Measurements from ENCODE around the gene TMEM255B. TPM values are rescaled to one million over a fixed set of nuclear protein-coding genes. Genes with fewer than 3 reads are reported as not detected.

The TMEM255B gene
- total and polyA plus RNA-seq, 7 experiments from 2014 or later, result 0.08 to 3.3 (median 1.3) TPM; not detected in 1

DNA sequence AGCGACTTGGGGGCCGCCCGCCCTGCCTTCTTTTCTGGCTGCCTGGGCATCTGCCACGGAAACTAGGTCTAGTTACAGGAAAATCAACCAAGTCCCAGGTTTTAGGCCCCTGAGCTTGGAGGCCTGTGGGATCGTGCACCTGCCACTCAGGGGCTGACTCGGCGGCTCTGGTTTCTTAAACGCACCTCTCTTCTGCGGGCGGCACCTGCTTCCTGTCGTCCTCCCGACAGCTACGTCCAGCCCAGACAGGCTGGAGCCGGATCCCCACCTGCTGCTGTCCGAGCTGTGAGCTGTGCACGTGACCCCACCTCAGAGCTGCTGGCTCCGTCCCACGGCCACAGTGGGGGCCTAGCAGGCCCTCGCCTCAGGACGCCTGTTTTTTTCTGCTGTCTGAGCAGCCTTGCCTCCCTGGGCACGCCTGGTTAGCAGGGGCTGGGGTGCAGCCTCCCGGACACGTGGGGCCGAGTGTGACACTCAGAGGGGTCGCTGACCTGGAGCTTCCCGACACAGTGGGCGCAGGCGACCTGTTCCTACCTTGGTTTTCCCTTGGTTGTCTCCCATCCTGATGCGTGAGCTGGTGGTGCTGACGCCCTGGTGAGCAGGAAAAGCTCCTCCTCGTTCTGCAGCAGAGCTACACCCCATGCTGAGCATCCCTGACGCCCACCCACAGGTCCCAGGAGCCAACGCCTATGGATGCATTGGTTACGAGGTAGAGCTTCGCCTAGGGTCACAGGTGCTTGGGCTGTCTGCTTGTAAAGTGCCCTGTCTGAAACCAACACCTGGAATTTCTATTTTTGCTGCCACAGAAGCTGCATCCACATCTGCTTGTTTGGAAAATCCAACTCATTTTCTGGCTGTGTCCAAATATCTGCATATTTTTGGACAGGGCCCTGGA is 17.5 kb downstream of the TMEM255B start:
- no peak for ATAC-seq
- intact Hi-C loops (cut with micrococcal nuclease), result no loop called here
- Mint-ChIP-seq H3K27ac (no peak overlapping the region), H3K27me3 (peaks cover 13 to 22% (median 17%) of the 10 kb centered on the region in 5 donors), H3K4me1 (peaks cover 0 to 6% (median 0%) of the 10 kb centered on the region in 7 donors), H3K4me3 (no peak overlapping the region), H3K36me3 (no peaks in the 10 kb centered on the region), H3K9me3 (peaks cover 0 to 11% (median 4%) of the 10 kb centered on the region in 11 donors)
- H3K27ac ChIP-seq (ENCODE audit: low read depth, low read length), result no peak overlapping the region
- ChIA-PET POLR2A (no interaction called here), CTCF (no interaction called here)
- H3K4me3 ChIP-seq (ENCODE audit: low read length), result no peak overlapping the region
- no peaks in the 10 kb centered on the region for H3K36me3 ChIP-seq (ENCODE audit: control insufficient read depth in 2 of 3, insufficient read depth in 3 of 3, low read length in 3 of 3)
- no peak for DNase-seq
- H3K9me3 ChIP-seq (ENCODE audit: control insufficient read depth in 2 of 3, low read length in 3 of 3), result no peaks in the 10 kb centered on the region
- H3K4me1 ChIP-seq (ENCODE audit: control insufficient read depth in 2 of 2, insufficient read depth in 2 of 2, low read length in 2 of 2), result no peaks in the 10 kb centered on the region
- H3K27me3 ChIP-seq (ENCODE audit: control insufficient read depth in 2 of 2, insufficient read depth in 2 of 2, low read length in 2 of 2), result no peaks in the 10 kb centered on the region

DNA sequence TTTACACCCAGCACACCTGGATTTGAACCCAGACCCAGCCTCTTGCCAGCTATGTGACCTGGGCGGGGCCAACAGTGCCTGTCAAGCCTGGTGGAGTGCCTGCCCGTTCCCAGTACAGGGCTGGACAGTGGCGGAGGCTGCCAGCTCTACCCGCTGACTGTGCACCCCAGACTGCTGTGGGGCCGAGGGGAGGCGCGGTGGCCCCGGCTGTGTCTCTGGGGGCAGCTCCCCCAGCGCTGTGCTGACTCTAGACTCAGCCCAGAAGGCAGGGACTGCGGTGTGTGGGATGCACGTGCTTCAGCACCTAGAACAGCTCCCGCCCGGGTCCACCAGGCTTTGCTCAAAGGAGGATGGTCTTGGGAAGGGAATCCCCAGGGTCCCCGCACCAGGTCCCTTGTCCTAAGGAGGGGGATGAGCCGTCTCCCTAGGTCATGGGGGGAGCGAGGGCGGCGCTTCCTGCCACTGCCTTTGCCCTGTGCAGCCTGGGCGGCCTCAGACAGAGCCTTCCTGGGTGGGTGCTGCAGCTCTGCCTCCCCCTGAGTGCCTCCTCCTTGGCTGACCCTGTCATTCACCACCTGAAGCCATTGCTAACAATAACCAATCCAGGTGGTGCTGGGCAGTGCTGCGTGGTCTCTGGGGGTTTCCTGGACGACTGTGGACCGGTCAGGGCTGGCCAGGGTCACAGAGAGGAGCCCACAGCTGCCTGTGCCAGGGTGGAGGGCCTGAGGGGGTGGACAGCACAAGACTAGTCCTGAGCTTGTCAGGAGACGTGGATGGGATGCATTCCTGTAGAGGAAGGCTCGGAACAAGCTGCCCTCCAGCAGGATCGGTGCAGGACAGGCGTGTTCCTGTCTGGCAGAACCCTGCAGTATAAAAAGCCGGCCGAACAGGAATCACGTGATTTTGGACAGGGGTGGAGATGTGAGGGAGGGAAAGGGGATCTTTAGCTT is 18.6 kb downstream of the TMEM255B start:
- no peaks in the 10 kb centered on the region for H3K36me3 Mint-ChIP-seq
- ATAC-seq (no peak), DNase-seq (no peak)
- H3K4me3 Mint-ChIP-seq, result no peak overlapping the region
- no peaks in the 10 kb centered on the region for H3K9me3 ChIP-seq (ENCODE audit: control insufficient read depth in 2 of 3, low read length in 3 of 3)
- ChIA-PET POLR2A (interaction anchor here (0.5 to 0.6 kb wide), 2 partner anchors 11 to 519 kb away, joined by 3 read pairs; no protein-coding TSS in a partner anchor), CTCF (no interaction called here)
- H3K4me3 ChIP-seq (ENCODE audit: low read length), result no peak overlapping the region
- no peaks in the 10 kb centered on the region for H3K4me1 Mint-ChIP-seq
- peaks cover 0 to 2% (median 0%) of the 10 kb centered on the region in 11 donors for H3K9me3 Mint-ChIP-seq
- no peaks in the 10 kb centered on the region for H3K36me3 ChIP-seq (ENCODE audit: control insufficient read depth in 2 of 3, insufficient read depth in 3 of 3, low read length in 3 of 3)
- H3K27me3 ChIP-seq (ENCODE audit: control insufficient read depth in 2 of 2, insufficient read depth in 2 of 2, low read length in 2 of 2), result no peaks in the 10 kb centered on the region
- peaks cover 13 to 22% (median 17%) of the 10 kb centered on the region in 5 donors for H3K27me3 Mint-ChIP-seq
- H3K4me1 ChIP-seq (ENCODE audit: control insufficient read depth in 2 of 2, insufficient read depth in 2 of 2, low read length in 2 of 2), result no peaks in the 10 kb centered on the region
- intact Hi-C loops (cut with micrococcal nuclease), result no loop called here
- H3K27ac ChIP-seq (ENCODE audit: low read depth, low read length), result no peak overlapping the region
- no peak overlapping the region for H3K27ac Mint-ChIP-seq

GRCh38 chr13:113781571-113781970 is 22.5 kb downstream of the TMEM255B start:
- no peaks in the 10 kb centered on the region for H3K27me3 ChIP-seq (ENCODE audit: control insufficient read depth in 2 of 2, insufficient read depth in 2 of 2, low read length in 2 of 2)
- no peak overlapping the region for H3K4me3 Mint-ChIP-seq
- H3K36me3 ChIP-seq (ENCODE audit: control insufficient read depth in 2 of 3, insufficient read depth in 3 of 3, low read length in 3 of 3), result no peaks in the 10 kb centered on the region
- ATAC-seq (no peak), DNase-seq (no peak)
- POLR2A ChIA-PET, result no interaction called here
- no peaks in the 10 kb centered on the region for H3K4me1 ChIP-seq (ENCODE audit: control insufficient read depth in 2 of 2, insufficient read depth in 2 of 2, low read length in 2 of 2)
- H3K36me3 Mint-ChIP-seq, result no peaks in the 10 kb centered on the region
- peaks cover 0 to 2% (median 0%) of the 10 kb centered on the region in 11 donors for H3K9me3 Mint-ChIP-seq
- no peak overlapping the region for H3K27ac ChIP-seq (ENCODE audit: low read depth, low read length)
- CTCF ChIA-PET, result interaction anchor here (0.6 kb wide), 1 partner anchor 18 kb away, joined by 3 read pairs; no protein-coding TSS in a partner anchor
- intact Hi-C loops (cut with micrococcal nuclease), result no loop called here
- no peaks in the 10 kb centered on the region for H3K9me3 ChIP-seq (ENCODE audit: control insufficient read depth in 2 of 3, low read length in 3 of 3)
- no peaks in the 10 kb centered on the region for H3K4me1 Mint-ChIP-seq
- H3K27ac Mint-ChIP-seq, result no peak overlapping the region
- peaks cover 17 to 28% (median 24%) of the 10 kb centered on the region in 5 donors for H3K27me3 Mint-ChIP-seq
- no peak overlapping the region for H3K4me3 ChIP-seq (ENCODE audit: low read length)

- DNase-seq (no peak), ATAC-seq (no peak)
- H3K27ac Mint-ChIP-seq, result no peak overlapping the region
- intact Hi-C loops (cut with micrococcal nuclease), result no loop called here
- Histone ChIP-seq H3K27me3 (ENCODE audit: control insufficient read depth in 2 of 2, insufficient read depth in 2 of 2, low read length in 2 of 2) (no peaks in the 10 kb centered on the region), H3K36me3 (ENCODE audit: control insufficient read depth in 2 of 3, insufficient read depth in 3 of 3, low read length in 3 of 3) (no peaks in the 10 kb centered on the region), H3K27ac (ENCODE audit: low read depth, low read length) (no peak overlapping the region), H3K4me3 (ENCODE audit: low read length) (no peak overlapping the region), H3K9me3 (ENCODE audit: control insufficient read depth in 2 of 3, low read length in 3 of 3) (no peaks in the 10 kb centered on the region), H3K4me1 (ENCODE audit: control insufficient read depth in 2 of 2, insufficient read depth in 2 of 2, low read length in 2 of 2) (no peaks in the 10 kb centered on the region)
- H3K4me3 Mint-ChIP-seq, result no peak overlapping the region
- POLR2A ChIA-PET, result no interaction called here
- CTCF ChIA-PET, result interaction anchor here (0.6 kb wide), 1 partner anchor 197 kb away, joined by 6 read pairs; no protein-coding TSS in a partner anchor
- H3K36me3 Mint-ChIP-seq, result no peaks in the 10 kb centered on the region
- peaks cover 11 to 26% (median 19%) of the 10 kb centered on the region in 5 donors for H3K27me3 Mint-ChIP-seq
- H3K4me1 Mint-ChIP-seq, result no peaks in the 10 kb centered on the region
- peaks cover 0 to 2% (median 0%) of the 10 kb centered on the region in 11 donors for H3K9me3 Mint-ChIP-seq
Observed at GRCh38 chr13:113782472-113782871, 23.4 kb downstream of the TMEM255B start.

- H3K4me3 Mint-ChIP-seq, result no peak overlapping the region
- ChIA-PET CTCF (no interaction called here), POLR2A (no interaction called here)
- intact Hi-C loops (cut with micrococcal nuclease), result no loop called here
- H3K4me1 Mint-ChIP-seq, result no peaks in the 10 kb centered on the region
- H3K27me3 Mint-ChIP-seq, result peaks cover 11 to 26% (median 18%) of the 10 kb centered on the region in 5 donors
- no peaks in the 10 kb centered on the region for H3K27me3 ChIP-seq (ENCODE audit: control insufficient read depth in 2 of 2, insufficient read depth in 2 of 2, low read length in 2 of 2)
- ATAC-seq (no peak), DNase-seq (no peak)
- H3K36me3 ChIP-seq (ENCODE audit: control insufficient read depth in 2 of 3, insufficient read depth in 3 of 3, low read length in 3 of 3), result no peaks in the 10 kb centered on the region
- no peaks in the 10 kb centered on the region for H3K36me3 Mint-ChIP-seq
- no peaks in the 10 kb centered on the region for H3K4me1 ChIP-seq (ENCODE audit: control insufficient read depth in 2 of 2, insufficient read depth in 2 of 2, low read length in 2 of 2)
- H3K27ac Mint-ChIP-seq, result no peak overlapping the region
- H3K4me3 ChIP-seq (ENCODE audit: low read length), result no peak overlapping the region
- H3K9me3 Mint-ChIP-seq, result peaks cover 0 to 2% (median 0%) of the 10 kb centered on the region in 11 donors
- no peaks in the 10 kb centered on the region for H3K9me3 ChIP-seq (ENCODE audit: control insufficient read depth in 2 of 3, low read length in 3 of 3)
- H3K27ac ChIP-seq (ENCODE audit: low read depth, low read length), result no peak overlapping the region
Observed at GRCh38 chr13:113783200-113783881, 24.3 kb downstream of the TMEM255B start.

DNA sequence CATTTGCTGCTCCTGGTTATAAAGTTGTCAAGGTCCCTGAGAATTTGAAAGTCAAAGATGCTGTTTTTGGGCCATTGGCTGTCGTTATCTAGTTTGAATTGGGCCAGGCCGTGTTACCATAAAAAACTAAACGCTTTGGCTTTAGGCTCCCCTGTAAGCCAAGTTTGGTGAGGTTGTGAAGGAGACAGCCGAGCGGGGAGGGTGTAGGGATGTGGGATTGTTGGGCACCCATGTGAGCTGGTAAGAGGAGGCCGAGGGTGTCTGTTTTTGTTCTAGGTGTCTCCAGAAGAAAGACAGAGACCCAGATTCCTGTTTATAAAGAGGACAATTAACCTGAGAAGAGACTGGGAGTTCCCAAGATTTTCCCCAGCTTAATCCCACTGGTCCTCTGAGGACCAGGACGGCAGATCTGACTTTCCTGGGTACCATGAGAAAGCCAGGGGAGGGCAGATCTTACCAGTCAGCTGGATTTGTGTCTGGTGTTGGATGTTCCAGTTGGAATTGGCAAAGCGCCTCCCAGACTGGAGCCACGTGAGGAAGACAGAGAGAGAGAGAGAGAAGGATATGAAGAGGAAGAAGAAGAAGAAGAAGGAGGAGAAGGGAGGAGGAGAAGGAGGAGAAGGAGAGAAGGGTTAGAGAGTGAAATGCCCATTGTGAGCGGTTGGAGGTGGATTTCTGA is 25.1 kb downstream of the TMEM255B start:
- ATAC-seq (no peak), DNase-seq (no peak)
- H3K36me3 Mint-ChIP-seq, result no peaks in the 10 kb centered on the region
- Histone ChIP-seq H3K4me1 (ENCODE audit: control insufficient read depth in 2 of 2, insufficient read depth in 2 of 2, low read length in 2 of 2) (no peaks in the 10 kb centered on the region), H3K36me3 (ENCODE audit: control insufficient read depth in 2 of 3, insufficient read depth in 3 of 3, low read length in 3 of 3) (no peaks in the 10 kb centered on the region), H3K27ac (ENCODE audit: low read depth, low read length) (no peak overlapping the region), H3K9me3 (ENCODE audit: control insufficient read depth in 2 of 3, low read length in 3 of 3) (no peaks in the 10 kb centered on the region), H3K4me3 (ENCODE audit: low read length) (no peak overlapping the region), H3K27me3 (ENCODE audit: control insufficient read depth in 2 of 2, insufficient read depth in 2 of 2, low read length in 2 of 2) (no peaks in the 10 kb centered on the region)
- ChIA-PET CTCF (no interaction called here), POLR2A (no interaction called here)
- H3K4me1 Mint-ChIP-seq, result no peaks in the 10 kb centered on the region
- peaks cover 7 to 21% (median 10%) of the 10 kb centered on the region in 5 donors for H3K27me3 Mint-ChIP-seq
- intact Hi-C loops (cut with micrococcal nuclease), result no loop called here
- peak overlapping the region in 1 of 10 donors; percentile 30 for H3K4me3 Mint-ChIP-seq
- H3K9me3 Mint-ChIP-seq, result peaks cover 0 to 2% (median 0%) of the 10 kb centered on the region in 11 donors
- peak overlapping the region in 1 of 9 donors; percentile 39 for H3K27ac Mint-ChIP-seq
